Hepatocyte (in vitro differentiated cells): Measurements from ENCODE around the gene LIPC. TPM values are rescaled to one million over a fixed set of nuclear protein-coding genes. Genes with fewer than 3 reads are reported as not detected.
"Not testable (repeated sequence)": the region's sequence is repeated elsewhere in the genome, so short reads cannot be mapped to it uniquely, and the experiment has no call there.

Source experiments
- DNase-seq: peaks from one replicate; pipeline ENCODE4 v3.0.0-alpha.2; 2016; ENCODE audit warnings: low spot score
- H2AFZ ChIP-seq: fragments of 200-600 bp; sonication (generic); 2 replicates; pipeline ENCODE4 v1.6.0; 2016; ENCODE audit warnings: antibody characterized with exemption, mild to moderate bottlenecking
- H3K27ac ChIP-seq: fragments of 200-600 bp; sonication (generic); 2 replicates; pipeline ENCODE4 v1.5.1; 2016; ENCODE audit warnings: mild to moderate bottlenecking
- H3K27me3 ChIP-seq: fragments of 200-600 bp; sonication (generic); 2 replicates; pipeline ENCODE4 v1.6.1; 2016
- H3K36me3 ChIP-seq: fragments of 200-600 bp; sonication (generic); replicated peaks from 2 replicates; pipeline ENCODE4 v1.5.1; 2016; ENCODE audit warnings: low read depth; ENCODE audit not compliant: insufficient read depth
- H3K4me1 ChIP-seq: fragments of 200-600 bp; sonication (generic); 2 replicates; pipeline ENCODE4 v1.5.1; 2016; ENCODE audit warnings: mild to moderate bottlenecking, moderate library complexity; ENCODE audit not compliant: insufficient read depth
- H3K4me2 ChIP-seq: fragments of 200-600 bp; sonication (generic); 2 replicates; pipeline ENCODE4 v1.6.0; 2016
- H3K4me3 ChIP-seq: fragments of 200-600 bp; sonication (generic); 2 replicates; pipeline ENCODE4 v1.5.1; 2016; ENCODE audit warnings: mild to moderate bottlenecking
- H3K79me2 ChIP-seq: fragments of 200-600 bp; sonication (generic); 2 replicates; pipeline ENCODE4 v1.6.0; 2017; ENCODE audit warnings: mild to moderate bottlenecking
- H3K9me2 ChIP-seq: fragments of 200-600 bp; sonication (generic); replicated peaks from 2 replicates; pipeline ENCODE4 v1.6.0; 2017; ENCODE audit warnings: mild to moderate bottlenecking; ENCODE audit not compliant: insufficient read depth
- H3K9me3 ChIP-seq: fragments of 200-600 bp; sonication (generic); 2 replicates; pipeline ENCODE4 v1.5.1; 2016; ENCODE audit warnings: low read depth, mild to moderate bottlenecking
- H4K20me1 ChIP-seq: fragments of 200-600 bp; sonication (generic); 2 replicates; pipeline ENCODE4 v1.6.0; 2016; ENCODE audit warnings: mild to moderate bottlenecking; ENCODE audit not compliant: insufficient read depth, poor library complexity, severe bottlenecking
- EZH2 ChIP-seq: fragments of 200-600 bp; sonication (generic); IDR thresholded peaks from 2 replicates; pipeline ENCODE4 v1.6.1; 2016; ENCODE audit warnings: antibody characterized with exemption, mild to moderate bottlenecking, borderline replicate concordance
- EZH2phosphoT487 ChIP-seq: fragments of 200-600 bp; sonication (generic); IDR thresholded peaks from one replicate; pipeline ENCODE4 v1.6.1; 2018; ENCODE audit warnings: antibody characterized with exemption, mild to moderate bottlenecking, low read depth, moderate library complexity; ENCODE audit not compliant: unreplicated experiment, severe bottlenecking
- WGBS: methylation state at CpG from one replicate; pipeline ENCODE4 v1.1.6; 2016; ENCODE audit warnings: low lambda C conversion rate; ENCODE audit errors: missing lambda C conversion rate; 5-methylcytosine and 5-hydroxymethylcytosine counted together
- polyA plus RNA-seq: library from polyadenylated mRNA; unstranded; fragments of >200 nt; fragmentation: Nextera tagmentation; extraction: Ambion mirVana; gene quantifications from 2 replicates; pipeline ENCODE4 v1.2.1, GENCODE V29; 2016
- total RNA-seq: library from RNA; depleted of rRNA; stranded (reverse); fragments of >200 nt; gene quantifications from 2 replicates; pipeline ENCODE4 v1.2.3, GENCODE V29; 2014
- TF ChIP-seq, protein P1 (sequence below): fragments of 200-600 bp; sonication (generic); IDR thresholded peaks from 2 replicates; pipeline ENCODE4 v1.5.1; 2016; ENCODE audit warnings: antibody characterized with exemption, mild to moderate bottlenecking; ENCODE audit not compliant: poor library complexity

Gene LIPC
- total and polyA plus RNA-seq, 2 experiments from 2014 or later = 37.0 to 64.8 TPM

DNA sequence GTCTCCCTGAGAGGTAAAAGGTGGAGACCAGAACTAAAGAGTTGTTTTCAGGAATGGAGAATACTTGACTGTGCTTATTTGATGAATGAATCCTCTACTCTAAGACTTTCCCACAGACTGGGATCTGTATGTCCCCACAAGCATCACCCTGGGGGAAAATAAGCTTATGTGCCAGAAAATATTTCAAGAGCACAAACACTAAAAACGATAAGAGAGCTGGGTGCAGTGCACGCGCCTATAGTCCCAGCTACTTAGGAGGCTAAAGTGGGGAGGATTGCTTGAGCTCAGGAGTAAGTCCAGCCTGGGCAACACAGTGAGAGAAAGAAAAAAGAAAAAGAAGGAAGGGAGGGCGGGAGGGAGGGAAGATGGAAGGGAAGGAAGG is 167.0 kb downstream of the LIPC start:
- no peak overlapping the region for H3K27ac ChIP-seq

DNA sequence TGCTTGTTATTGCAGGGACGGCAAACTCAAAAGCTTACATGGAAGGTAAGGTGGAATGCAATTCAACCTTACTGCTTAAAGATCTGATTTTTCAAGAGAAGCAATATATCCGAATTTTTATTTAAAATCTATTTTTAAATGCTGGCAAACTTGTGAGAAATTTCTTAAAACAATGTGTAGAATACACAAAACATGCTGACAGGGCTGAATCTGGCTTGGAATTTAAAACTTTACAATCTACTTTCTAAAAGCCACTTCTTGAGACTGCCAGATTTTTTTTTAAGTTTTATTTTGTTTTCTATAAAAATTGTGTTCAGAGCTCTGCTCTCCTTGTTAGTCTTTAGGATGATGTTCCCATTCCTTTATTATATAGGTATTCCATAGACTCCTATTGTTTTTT is 171.0 kb downstream of the LIPC start:
- no peak overlapping the region for H3K4me3 ChIP-seq
- WGBS = 96% methylated on average over 2 of the region's 2 CpGs
- no peak for DNase-seq

More for the DNA sequence above, 167.0 kb downstream of the LIPC start:
- Histone ChIP-seq H3K4me2 (no peak overlapping the region), H3K4me3 (no peak overlapping the region), H3K27me3 (no peaks in the 10 kb centered on the region), H3K9me3 (no peaks in the 10 kb centered on the region), H3K9me2 (no peaks in the 10 kb centered on the region), H3K4me1 (no peaks in the 10 kb centered on the region), H4K20me1 (no peaks in the 10 kb centered on the region), H2AFZ (no peak overlapping the region), H3K79me2 (no peaks in the 10 kb centered on the region), H3K36me3 (no peaks in the 10 kb centered on the region)
- TF ChIP-seq, protein P1, sequence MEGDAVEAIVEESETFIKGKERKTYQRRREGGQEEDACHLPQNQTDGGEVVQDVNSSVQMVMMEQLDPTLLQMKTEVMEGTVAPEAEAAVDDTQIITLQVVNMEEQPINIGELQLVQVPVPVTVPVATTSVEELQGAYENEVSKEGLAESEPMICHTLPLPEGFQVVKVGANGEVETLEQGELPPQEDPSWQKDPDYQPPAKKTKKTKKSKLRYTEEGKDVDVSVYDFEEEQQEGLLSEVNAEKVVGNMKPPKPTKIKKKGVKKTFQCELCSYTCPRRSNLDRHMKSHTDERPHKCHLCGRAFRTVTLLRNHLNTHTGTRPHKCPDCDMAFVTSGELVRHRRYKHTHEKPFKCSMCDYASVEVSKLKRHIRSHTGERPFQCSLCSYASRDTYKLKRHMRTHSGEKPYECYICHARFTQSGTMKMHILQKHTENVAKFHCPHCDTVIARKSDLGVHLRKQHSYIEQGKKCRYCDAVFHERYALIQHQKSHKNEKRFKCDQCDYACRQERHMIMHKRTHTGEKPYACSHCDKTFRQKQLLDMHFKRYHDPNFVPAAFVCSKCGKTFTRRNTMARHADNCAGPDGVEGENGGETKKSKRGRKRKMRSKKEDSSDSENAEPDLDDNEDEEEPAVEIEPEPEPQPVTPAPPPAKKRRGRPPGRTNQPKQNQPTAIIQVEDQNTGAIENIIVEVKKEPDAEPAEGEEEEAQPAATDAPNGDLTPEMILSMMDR = no peak
- TF ChIP-seq EZH2phosphoT487 (no peak), EZH2 (no peak)
- no peak for DNase-seq
- WGBS = 91% methylated on average over 3 of the region's 4 CpGs

DNA sequence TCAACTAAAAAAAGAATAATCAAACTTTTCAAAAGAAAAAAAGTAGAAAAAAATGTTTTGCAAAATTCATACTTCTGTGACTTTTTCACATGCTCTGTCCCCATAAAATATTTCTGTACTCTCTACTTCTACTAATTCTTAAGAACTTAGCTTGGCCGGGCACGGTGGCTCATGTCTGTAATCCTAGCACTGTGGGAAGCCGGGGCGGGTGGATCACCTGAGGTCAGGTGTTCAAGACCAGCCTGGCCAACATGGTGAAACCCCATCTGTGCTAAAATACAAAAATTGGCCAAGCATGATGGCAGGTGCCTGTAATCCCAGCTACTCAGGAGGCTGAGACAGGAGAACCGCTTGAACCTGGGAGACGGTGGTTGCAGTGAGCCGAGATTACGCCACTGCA is 172.1 kb downstream of the LIPC start:
- not testable (repeated sequence) for H3K79me2 ChIP-seq, H3K9me2 ChIP-seq, H3K4me3 ChIP-seq, H3K4me1 ChIP-seq, H4K20me1 ChIP-seq, H3K4me2 ChIP-seq, H3K27me3 ChIP-seq, H3K36me3 ChIP-seq, H3K9me3 ChIP-seq, H2AFZ ChIP-seq, DNase-seq
- H3K27ac ChIP-seq = peak overlapping the region; percentile 51
- 91% methylated on average over 8 of the region's 8 CpGs for WGBS

More for the DNA sequence above, 171.0 kb downstream of the LIPC start:
- no peak overlapping the region for H2AFZ ChIP-seq
- H3K27ac ChIP-seq = no peak overlapping the region
- H3K9me3 ChIP-seq = no peaks in the 10 kb centered on the region
- no peak overlapping the region for H3K4me2 ChIP-seq
- TF ChIP-seq, protein P1 = no peak
- no peak for TF ChIP-seq EZH2phosphoT487
- TF ChIP-seq EZH2 = no peak
- H4K20me1 ChIP-seq = no peaks in the 10 kb centered on the region
- no peaks in the 10 kb centered on the region for H3K9me2 ChIP-seq
- H3K27me3 ChIP-seq = no peaks in the 10 kb centered on the region
- no peaks in the 10 kb centered on the region for H3K36me3 ChIP-seq
- H3K4me1 ChIP-seq = peaks cover 4% of the 10 kb centered on the region
- no peaks in the 10 kb centered on the region for H3K79me2 ChIP-seq

DNA sequence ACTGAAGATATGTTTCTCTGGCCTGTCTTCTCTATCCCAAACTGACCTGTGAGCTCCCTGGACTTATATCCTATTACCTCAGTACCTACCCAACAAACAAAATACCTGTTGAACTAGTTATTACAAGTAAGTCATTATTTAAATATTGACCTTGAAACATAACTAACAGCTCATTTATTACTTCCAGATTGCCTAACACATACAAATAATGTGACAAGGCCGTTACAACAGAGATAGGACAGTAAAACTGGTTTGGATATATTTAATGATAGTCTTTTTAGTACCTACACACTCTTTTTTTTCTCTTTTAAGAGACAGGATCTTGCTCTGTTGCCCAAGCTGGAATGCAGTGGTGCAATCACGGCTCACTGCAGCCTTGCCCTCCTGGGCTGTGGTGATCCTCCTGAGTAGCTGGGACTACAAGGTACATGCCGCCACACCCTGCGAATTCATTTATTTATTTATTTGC is 172.7 kb downstream of the LIPC start:
- Histone ChIP-seq H4K20me1 (no peaks in the 10 kb centered on the region), H2AFZ (no peak overlapping the region), H3K36me3 (no peaks in the 10 kb centered on the region), H3K79me2 (peaks cover 3% of the 10 kb centered on the region), H3K4me2 (peak overlapping the region; percentile 15), H3K27ac (peak overlapping the region; percentile 82), H3K4me1 (peaks cover 4% of the 10 kb centered on the region), H3K9me3 (no peaks in the 10 kb centered on the region), H3K27me3 (no peaks in the 10 kb centered on the region), H3K9me2 (no peaks in the 10 kb centered on the region), H3K4me3 (no peak overlapping the region)
- DNase-seq = peak; percentile 41
- TF ChIP-seq EZH2 = no peak
- TF ChIP-seq, protein P1 = no peak
- TF ChIP-seq EZH2phosphoT487 = no peak
- 64% methylated on average over 4 of the region's 4 CpGs for WGBS
